Stimulated activated CD8-positive, alpha-beta memory T cell treated with anti-CD3 and anti-CD28 coated beads, Interleukin-15, amount 100 ng/mL, for 4 hours (primary cell): Measurements from ENCODE around the gene HIGD2A.

ENCODE experiments used
- DNase-seq, 2 donors: peaks; one replicate each; pipeline ENCODE4 v3.0.0-alpha.2; 2020; ENCODE audit warnings: low read depth in 2 of 2

HIGD2A gene, protein sequence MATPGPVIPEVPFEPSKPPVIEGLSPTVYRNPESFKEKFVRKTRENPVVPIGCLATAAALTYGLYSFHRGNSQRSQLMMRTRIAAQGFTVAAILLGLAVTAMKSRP

GRCh38 chr5:176388444-176389134 is at the start of gene HIGD2A, which contains the start of gene NOP16:
TSS of gene HIGD2A (plus strand) at chr5:176388751. CDS start at chr5:176388820, 69 bp downstream.
TSS of gene NOP16 (minus strand) at chr5:176388598. CDS start at chr5:176388539, 59 bp downstream.
- peak; percentile 97 to 99 for DNase-seq

DNA sequence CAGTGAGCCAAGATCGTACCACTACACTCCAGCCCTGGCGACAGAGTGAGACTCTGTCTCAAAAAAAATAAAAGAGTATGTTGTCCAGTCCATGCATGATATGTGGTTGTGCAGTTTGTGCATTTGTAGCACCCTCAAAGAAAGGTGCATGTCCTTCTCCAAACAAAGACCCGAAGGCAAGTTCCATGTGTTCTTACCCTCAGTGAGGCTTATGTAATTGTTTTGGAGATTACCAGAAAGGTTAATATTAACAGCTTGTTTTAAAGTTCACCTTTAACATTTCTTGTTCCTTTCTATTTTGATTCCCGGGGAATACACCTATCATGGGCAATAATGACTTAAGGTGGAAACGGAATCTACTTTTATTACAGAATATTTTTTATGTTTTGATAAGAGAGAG is 49.2 kb upstream of the HIGD2A start:
- no peak for DNase-seq

DNA sequence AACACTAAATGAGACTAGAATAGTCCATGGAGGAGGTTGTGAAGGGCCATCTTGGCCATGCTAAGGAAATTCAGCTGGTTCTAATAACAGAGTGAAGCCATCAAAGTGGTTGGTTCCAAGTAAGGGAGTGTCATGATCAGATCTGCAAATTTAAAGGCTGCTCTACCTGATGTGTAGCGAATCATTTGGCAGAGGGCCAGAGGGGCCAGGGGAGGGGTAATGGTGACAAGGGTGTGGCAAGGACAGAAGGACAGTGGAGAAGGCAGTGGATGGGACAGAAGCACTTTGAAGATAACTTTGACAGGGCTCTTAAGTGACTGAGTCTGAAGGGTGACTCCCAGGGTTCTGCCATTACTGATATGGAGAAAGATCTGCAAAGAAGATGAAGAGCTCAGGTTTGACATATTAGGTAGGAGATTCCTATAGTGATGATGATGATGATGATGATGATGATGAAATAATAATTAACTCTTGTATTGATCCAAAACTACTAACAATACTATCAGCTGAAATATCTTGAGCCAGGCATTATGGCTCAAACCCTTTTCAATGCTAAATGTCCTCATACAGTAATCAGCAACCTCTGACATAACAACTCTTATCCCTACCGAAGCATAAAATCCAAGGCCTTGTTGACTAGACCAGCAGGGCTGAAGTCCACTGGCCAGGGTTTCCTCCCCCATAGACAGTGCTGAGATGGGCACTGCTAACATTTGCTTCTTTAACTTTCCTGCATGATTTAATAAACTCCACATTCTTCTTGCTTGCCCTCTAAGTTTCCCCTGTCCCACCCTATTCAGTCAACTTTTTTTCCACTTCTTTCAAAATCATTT is 47.0 kb upstream of the HIGD2A start:
- no peak for DNase-seq

- no peak for DNase-seq
Measured at GRCh38 chr5:176342158-176342483, 46.4 kb upstream of the HIGD2A start.

DNA sequence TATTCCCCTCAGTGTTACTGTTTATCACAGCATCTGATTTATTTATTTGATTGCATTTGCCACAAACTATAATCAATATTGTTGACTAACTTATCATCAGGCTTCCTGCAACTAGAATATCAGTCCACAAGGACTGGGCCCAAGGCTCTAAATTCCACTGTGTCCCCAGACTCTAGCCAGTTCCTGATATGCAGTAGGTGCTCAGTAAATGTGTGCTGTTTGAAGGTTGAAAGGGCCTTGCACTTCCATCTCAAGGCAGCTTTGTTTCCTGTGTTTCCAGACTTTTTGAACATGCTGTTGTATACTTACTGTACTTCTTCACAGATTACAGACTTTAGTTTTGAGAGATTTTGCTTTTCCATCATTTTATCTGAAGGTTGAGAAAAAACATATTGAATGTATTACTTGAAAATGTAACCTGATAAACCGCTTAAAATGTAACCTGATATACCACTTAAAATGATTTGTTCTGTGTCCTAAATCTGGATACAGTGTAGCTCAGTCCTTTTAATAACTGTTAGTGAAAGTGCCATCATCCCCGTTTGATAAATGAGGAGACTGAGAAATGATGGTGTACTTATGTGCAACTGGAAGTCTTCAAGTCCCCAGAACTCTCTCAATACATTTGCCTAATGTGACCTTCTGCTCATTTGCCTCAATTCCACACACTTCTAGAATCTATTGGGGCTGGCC is 45.6 kb upstream of the HIGD2A start:
- DNase-seq = no peak

DNA sequence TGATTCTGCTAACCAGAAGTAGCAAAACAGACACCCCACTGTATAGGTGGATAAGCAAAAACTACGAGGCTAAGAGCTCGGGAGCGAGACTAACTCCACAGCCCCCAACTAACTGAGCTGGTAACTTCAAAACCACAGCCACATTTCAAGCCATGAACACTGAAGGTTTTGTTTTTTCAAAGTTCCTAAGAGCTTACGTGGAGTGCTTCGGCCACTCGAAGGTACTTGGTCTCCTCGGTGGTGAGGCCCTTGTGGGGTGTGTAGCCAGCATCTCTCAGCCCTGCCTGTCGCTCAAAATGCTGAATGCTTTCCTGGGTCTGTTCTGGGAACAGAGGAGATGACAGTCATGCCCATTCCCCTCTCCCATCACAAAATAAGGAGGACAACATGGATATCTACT is 38.1 kb upstream of the HIGD2A start:
- no peak for DNase-seq

- no peak for DNase-seq
Measured at GRCh38 chr5:176352116-176352878, 36.3 kb upstream of the HIGD2A start.

DNA sequence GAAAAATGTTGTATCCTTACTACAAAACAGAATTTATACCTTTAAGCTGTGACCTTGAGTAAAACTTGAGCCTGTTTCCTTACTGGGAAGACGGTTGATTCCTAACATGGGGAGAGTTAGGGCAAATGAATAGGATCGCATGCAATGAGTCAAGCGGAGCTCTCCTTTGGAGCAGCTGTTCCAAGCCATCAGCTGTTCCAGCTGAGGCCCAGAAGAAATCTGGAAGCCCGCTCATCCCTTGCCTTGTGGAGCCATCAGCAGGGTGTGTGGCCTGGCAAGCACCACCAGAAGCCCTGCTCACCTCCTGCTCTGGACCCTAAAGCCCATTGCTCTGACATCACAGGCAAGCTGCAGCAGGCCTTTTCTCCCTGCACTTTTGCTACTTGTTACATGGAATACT is 35.0 kb upstream of the HIGD2A start:
- no peak for DNase-seq

DNA sequence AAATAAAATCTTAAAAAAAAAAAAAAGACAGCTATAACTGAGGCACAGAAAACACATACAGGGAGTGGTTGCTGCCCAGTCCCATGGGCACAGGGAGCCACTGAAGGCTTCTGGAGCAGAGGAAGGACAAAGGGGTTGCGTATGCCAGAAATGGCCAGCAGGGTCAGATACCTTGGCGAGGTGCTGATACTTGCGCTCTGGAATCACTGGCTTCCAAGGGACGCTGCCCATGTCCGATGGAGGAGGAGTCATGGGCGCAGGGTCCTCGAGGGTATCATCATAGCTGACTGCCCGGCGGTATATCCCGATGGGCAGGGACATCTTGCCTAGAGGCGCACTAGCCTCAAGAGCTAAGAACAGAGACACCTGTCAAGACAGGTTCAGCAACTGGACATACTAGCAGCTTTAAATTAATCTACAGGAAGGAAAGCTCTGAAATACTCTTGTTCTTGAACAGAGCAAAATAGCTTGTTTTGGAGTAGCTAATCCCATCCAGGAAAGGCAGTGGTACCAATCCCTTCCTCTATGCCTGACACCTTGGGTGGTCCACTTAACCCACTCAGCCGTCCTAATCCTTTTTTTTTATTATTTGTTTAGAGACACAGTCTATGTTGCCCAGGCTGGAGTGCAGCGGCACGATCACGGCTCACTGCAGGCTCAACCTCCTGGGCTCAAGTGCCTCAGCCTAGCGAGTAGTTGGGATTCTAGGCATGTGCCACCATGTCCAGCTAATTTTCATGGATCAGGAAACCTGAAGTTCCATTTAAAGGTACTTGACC is 33.0 kb upstream of the HIGD2A start:
- DNase-seq = no peak

GRCh38 chr5:176356179-176356566 is 32.4 kb upstream of the HIGD2A start:
- no peak for DNase-seq

- no peak for DNase-seq
Measured at GRCh38 chr5:176359658-176360057, 28.9 kb upstream of the HIGD2A start.

DNA sequence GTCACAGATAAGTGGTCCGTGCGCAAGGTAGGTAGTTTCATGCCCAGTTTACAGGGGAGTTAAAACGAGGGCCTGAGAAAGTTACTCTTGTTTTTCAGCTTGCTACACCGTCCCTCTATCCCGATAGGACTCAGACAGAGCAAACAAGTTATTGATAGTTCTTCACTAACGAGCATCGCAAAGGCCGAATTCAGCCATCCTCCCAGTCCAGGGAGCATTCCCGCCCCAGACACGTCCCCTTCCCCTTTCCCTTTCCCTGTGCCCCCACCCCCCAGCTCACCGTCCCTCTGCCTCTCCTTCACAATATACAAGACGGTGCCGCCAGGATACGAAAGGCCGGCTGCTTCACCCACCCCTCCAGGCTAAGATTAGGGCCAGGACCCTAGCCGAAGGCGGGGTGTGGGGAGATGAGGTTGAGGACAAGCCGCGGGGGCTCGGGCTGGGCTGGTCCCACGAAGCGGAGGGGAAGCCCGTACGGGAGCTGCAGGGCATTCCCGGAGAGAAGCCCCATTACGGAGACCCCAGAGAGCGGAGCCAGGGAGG is 27.6 kb upstream of the HIGD2A start:
- DNase-seq = no peak

DNA sequence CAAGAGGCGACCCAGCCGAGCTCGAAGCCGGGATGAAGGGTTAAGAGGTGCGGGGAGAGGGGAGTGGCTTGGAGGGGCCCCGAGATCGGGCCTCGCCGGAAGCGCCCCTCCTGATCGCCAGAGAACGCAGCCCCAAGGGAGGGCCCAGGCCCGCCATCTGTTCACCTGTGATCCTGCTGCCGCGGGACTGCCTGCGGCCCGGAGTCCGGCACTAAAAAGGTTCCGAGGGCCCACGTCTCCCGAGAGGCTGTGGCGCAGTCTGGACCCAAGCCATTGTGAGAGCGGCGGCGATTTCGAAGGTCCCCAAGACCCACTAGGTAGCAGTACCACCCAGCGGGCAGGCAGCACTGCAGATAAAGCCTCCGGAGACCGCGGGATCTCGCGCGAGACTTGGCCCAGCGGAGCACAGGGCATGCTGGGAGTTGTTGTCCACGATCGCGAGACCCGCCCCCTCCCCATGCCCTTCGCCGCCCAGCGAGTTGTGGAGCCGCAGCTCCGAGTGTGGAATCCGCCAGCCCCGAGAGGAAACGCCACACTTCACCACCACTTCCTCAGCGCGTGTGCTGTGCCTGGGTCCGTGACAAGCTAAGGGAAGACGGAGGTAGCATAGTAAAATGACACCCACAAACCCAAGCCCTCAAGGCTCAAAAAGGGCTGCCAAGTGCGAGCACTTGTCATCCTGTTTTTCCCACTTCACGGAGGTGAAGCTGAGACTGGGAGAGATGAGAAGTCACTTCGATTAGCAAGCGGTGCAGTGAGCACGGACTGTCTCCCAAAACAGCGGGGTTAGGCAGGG is 26.9 kb upstream of the HIGD2A start, which contains the start of gene KIAA1191:
KIAA1191 (minus strand) TSS at position 328 of the 796 bp plus-strand sequence. CDS start 2,256 bp downstream, outside the sequence.
- DNase-seq = peak; percentile 86 to 89

DNA sequence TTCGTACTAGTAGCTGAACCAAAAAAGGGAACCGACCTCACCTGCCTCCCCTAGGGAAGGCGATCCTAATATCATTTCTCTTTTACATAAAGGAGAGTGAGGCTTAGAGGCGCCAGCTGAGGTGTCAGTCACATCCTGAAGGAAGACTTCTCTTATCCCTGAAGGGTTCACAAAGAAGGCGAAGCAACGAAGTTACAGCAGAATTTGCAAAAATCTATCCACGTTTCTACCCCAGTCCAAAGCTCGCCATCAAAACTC is 26.4 kb upstream of the HIGD2A start:
- DNase-seq = no peak

DNA sequence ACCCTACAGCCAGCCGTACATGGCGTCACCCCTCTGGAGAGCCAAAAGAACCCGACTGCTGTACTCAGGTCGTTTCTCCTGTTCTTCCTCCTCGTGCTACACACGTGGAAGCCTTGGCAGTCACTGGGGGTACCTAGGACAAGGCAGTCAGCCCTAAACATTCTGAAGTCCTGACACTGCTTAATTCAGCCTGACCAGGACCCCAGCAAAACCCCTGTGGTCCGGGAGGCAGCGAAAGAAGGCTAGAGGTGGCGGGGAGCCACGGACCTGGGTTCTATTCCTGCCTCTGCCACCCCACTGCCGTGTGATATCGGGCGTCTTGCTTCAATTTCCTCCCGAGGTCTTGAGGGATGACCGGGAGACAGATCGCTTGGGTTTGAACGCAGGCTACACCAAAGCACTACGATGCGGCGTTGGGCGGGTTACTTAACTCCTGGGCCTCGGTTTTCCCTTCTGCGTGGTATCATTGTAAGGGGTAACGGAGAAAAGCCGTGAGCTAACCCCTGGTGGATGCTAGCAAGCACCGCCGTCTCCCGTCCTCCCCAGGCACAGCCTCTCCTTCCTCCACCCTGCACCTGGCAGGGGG is 23.7 kb upstream of the HIGD2A start:
- no peak for DNase-seq

DNA sequence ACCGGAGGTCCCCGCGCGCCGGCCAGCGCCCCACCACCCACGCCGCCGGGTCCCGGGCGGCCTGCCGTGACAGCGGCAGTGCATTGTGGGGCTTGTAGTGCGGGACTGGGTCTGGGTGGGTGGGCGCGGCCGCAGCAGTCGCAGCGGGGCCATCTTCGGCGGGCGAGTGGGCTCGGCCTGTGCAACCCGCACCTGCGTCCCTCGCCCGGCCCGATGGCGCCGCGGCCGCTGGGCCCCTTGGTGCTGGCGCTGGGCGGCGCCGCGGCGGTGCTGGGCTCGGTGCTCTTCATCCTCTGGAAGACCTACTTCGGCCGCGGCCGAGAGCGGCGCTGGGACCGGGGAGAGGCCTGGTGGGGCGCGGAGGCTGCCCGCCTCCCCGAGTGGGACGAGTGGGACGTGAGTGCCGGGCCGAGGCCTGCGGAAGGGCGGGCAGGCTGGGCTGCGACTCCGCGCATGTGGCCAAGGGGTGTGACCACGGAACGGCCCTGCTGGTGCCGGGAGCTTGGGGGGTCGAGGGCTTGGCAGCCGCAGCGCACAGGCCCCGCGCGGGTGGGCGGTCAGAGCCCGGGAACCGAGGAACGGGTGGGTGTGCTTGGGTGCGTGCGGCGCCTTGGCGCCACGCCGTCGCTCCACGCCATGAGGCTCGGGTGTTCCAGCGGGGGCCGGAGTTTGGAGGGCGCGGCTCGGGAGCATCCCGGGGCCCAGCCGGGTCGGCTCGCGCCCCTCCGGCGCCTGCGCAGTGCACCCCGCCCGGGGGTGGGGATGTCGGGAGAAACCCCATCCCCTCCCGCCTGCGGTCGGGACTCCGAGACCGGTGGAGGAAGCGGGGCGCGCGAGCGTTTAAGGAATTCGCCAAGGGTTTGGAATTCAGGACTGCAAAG is 23.0 kb upstream of the HIGD2A start, which contains the start of gene ARL10:
ARL10 (plus strand) TSS at position 137 of the 881 bp plus-strand sequence; CDS start at position 214, 77 bp downstream.
- DNase-seq = peak; percentile 26 to 35

DNA sequence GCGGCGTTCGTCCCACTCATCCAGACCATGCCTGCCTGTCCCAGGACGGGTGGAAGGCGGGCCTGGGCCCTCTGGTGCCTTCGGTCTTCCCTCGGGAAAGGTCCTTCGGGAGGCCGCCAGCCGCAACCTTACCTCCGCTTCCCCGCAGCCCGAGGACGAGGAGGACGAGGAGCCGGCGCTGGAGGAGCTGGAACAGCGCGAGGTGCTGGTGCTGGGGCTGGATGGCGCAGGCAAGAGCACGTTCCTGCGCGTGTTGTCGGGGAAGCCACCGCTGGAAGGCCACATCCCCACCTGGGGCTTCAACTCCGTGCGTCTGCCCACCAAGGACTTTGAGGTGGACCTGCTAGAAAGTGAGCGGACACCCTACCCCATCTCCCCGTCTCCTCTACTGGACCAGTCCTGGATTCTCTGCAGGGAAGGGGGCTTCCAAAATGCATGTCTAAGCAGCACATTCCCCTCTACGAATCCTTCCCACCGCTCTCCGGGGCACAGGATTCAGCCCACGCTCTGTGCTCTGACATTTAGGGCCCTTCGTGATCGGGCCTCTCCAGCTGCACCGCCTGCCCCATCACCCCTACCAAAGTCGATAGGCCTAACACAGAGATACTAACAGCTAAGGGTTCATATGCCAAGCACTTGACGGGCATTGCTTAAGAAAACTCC is 22.2 kb upstream of the HIGD2A start:
- DNase-seq = no peak

- DNase-seq = no peak
Measured at GRCh38 chr5:176368726-176369125, 19.8 kb upstream of the HIGD2A start.
